AG10803 (cell line): ENCODE measurements around the gene PPP6R1.

Experiments used
- DNase-seq: peaks from one replicate; pipeline ENCODE4 v3.0.0; 2010; ENCODE audit warnings: low read depth
- H3K4me3 ChIP-seq: 2 replicates; pipeline ENCODE4 v1.5.1; 2011; ENCODE audit warnings: mild to moderate bottlenecking, low read length, control low read depth
- CTCF ChIP-seq: conservative IDR thresholded peaks from 2 replicates; pipeline ENCODE4 v1.5.1; 2011; ENCODE audit warnings: mild to moderate bottlenecking, low read length, control low read depth, inconsistent platforms

Gene PPP6R1

GRCh38 chr19:55304279-55304978 lies 45.6 kb upstream of the PPP6R1 start:
- peak; percentile 33 for DNase-seq
- no peak overlapping the region for H3K4me3 ChIP-seq
- no peak for TF ChIP-seq CTCF

GRCh38 chr19:55303477-55303876 lies 44.7 kb upstream of the PPP6R1 start:
- no peak overlapping the region for H3K4me3 ChIP-seq
- no peak for DNase-seq
- TF ChIP-seq CTCF, result no peak

DNA sequence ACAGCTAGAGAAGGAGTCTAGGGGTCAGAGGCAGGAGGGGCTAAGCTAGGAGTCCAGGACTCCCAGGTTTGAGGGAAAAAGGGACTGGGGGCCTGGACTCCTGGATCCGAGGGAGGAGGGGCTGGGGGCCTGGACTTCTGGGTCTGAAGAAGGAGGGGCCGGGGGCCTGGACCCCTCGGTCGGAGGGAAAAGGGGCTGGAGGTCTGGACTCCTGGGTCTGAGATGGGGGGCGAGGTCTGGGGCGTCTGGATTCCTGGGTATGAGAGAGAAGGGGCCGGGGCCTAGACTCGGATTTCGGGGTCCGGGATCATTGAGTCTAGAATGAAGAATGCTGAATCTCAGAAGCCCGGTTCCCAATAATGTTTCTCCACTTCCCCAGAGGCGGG lies 43.5 kb upstream of the PPP6R1 start:
- no peak for DNase-seq
- H3K4me3 ChIP-seq, result peak overlapping the region; percentile 42; the same call in 1 of the 2 replicates
- no peak for TF ChIP-seq CTCF

- peak; percentile 80 for TF ChIP-seq CTCF
- DNase-seq, result peak; percentile 56
- peak overlapping the region; percentile 56 for H3K4me3 ChIP-seq
Measured at GRCh38 chr19:55301459-55302317, 42.9 kb upstream of the PPP6R1 start.

DNA sequence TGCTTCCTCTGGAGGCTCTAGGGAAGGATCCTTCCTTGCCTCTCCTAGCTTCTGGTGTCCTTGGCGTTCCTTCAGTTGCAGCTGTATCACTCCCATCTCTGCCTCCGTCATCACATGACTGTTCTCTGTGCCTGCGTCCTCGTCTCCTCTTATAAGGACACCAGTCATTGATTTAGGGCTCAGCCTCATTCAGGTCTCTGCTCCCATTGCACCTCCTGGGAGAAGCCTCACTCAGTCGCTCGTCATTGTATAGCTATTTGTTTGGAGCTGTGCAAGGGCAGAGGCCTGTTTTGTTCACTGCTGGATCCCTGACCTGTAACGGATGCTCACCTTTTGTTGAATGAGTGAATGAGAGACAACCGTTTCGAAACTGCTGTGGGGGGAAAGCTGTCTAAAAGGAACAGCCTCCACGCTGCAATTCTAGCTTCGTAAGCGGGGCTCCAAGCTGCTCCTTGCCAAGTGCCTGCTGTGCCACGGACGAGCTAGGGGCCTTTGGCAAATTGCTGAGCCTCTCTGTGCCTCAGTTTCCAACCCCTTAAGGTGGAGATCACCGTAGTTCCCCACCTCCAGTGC lies 42.2 kb upstream of the PPP6R1 start:
- no peak overlapping the region for H3K4me3 ChIP-seq
- DNase-seq, result no peak
- TF ChIP-seq CTCF, result no peak

- TF ChIP-seq CTCF, result no peak
- H3K4me3 ChIP-seq, result no peak overlapping the region
- DNase-seq, result no peak
Measured at GRCh38 chr19:55299991-55300390, 41.2 kb upstream of the PPP6R1 start.
